ENCODE data around the gene CUL3.

DNA sequence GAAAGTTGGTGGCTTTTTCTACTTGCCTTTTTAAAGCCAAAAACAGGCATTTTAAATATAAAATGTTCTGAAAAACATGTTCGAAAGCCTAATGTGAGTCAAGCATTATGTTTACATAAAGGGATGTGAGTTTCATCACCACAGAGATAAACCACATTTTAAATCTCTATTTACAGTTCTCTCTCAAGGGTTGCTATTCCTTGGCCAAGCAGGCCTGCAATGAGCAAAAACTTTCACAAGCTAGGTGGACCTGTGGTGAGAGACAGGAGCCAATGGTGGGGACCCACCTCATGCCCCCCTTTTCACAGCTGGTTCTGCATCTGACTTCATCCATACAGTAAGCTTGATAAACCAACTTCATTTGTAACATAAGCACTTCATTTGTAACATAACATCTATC lies 65.1 kb downstream of the CUL3 start:
- TF ChIP-seq, protein P1, sequence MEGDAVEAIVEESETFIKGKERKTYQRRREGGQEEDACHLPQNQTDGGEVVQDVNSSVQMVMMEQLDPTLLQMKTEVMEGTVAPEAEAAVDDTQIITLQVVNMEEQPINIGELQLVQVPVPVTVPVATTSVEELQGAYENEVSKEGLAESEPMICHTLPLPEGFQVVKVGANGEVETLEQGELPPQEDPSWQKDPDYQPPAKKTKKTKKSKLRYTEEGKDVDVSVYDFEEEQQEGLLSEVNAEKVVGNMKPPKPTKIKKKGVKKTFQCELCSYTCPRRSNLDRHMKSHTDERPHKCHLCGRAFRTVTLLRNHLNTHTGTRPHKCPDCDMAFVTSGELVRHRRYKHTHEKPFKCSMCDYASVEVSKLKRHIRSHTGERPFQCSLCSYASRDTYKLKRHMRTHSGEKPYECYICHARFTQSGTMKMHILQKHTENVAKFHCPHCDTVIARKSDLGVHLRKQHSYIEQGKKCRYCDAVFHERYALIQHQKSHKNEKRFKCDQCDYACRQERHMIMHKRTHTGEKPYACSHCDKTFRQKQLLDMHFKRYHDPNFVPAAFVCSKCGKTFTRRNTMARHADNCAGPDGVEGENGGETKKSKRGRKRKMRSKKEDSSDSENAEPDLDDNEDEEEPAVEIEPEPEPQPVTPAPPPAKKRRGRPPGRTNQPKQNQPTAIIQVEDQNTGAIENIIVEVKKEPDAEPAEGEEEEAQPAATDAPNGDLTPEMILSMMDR (IDR thresholded peaks at IDR 0.05; ENCODE audit: insufficient read depth, low read length), result no peak
- TF ChIP-seq POLR2AphosphoS5 (IDR thresholded peaks at IDR 0.05; ENCODE audit: low read depth), result no peak
